Measurements from ENCODE around the gene CDH4.
"Not testable (repeated sequence)": the region's sequence is repeated elsewhere in the genome, so short reads cannot be mapped to it uniquely, and the experiment has no call there.

The CDH4 gene

GRCh38 chr20:61839912-61840778, 588.1 kb downstream of the CDH4 start:
- no peak for DNase-seq

DNA sequence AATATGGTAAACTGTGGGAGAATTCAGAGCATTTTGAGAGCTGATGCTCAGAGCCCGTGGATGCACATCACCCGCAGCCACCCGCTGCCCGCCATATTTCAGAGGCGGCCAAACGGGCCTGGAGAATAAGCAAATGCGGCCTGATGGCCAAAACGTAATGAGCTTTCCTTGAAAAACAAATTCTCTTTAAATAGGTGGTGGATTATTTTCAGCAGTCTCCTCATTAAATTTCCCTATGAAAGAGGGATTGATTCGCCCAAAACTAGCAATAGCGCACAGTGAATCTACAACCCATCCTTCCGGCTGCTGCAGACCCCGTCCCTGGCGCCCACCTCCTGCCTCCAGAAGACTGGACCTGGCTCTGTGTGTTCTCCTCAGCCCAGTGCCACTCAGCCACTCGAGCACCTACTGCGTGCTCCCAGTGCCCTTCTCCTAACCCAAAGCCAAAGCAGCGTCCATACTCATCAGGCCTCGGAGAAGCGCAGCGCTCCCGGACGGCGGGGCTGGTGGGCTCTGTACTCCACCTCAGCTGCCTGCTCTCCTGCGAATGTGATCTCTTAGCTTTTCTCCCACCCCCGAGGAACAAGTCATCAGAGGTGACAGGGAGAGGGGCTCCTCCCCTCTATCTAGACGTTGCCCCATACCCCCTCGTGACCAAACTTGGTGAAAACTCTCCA, 588.9 kb downstream of the CDH4 start:
- DNase-seq, result no peak

DNA sequence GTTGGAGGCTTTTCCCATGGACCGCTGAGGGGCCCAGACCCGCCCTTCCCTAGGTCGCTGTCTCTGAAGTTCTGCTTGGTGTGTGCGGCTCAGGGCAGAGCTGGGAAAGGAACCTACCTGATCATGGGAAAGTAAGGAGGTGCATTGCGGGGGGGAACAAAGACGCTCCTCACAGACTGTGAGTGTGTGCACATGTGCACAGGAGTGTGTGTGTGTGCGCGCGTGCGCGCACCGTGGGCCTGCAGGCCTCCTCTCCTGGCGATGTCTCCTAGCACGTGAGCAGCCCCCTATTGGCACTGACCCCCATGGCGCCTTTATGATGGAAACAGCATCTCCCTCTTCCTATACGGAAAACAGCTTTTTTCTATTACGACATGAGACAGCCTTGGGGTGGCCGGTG, 589.5 kb downstream of the CDH4 start:
- no peak for DNase-seq

DNA sequence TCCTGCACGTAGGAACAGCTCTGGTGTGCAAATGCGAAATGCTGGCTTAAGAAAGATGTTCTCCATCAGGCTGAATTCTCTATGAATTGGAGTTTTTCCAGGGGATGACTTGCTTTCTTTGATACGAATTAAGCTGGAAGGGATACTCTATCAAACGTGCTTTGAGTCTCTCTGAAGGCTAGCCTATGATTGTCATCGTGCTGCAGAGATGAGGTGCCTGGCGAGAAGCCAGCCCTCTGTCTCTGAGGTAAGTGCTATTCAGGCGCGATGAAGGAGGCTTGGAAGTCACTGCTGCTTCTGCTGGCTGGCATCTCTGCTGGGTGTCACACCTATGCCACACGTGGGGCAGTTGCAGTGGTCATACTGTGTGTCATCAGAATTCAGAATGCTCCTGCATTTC, 589.9 kb downstream of the CDH4 start:
- DNase-seq, result no peak

- DNase-seq, result no peak
Observed at GRCh38 chr20:61844621-61845020, 592.6 kb downstream of the CDH4 start.

DNA sequence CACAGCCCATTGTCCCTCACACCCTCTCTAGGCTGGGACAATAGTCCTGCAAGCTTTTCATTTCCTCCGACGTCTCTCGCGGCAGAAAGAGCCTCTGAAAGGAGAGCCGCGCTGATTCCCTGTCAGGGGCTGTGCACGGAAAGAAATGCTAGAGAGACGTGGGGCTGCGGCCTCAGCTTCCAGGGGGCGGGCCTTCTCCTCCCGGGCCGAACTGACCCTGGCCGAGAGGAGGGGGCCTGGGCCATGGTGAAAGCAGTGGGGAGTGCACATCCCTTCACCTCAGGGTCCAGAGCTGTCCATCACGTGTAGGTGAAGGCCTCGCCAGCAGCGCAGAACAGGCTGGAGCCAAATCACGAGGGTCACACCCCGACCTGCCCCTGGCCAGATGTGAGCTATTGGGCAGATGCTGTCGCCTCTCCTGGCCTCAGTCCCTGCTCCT, 593.2 kb downstream of the CDH4 start:
- DNase-seq, result no peak

DNA sequence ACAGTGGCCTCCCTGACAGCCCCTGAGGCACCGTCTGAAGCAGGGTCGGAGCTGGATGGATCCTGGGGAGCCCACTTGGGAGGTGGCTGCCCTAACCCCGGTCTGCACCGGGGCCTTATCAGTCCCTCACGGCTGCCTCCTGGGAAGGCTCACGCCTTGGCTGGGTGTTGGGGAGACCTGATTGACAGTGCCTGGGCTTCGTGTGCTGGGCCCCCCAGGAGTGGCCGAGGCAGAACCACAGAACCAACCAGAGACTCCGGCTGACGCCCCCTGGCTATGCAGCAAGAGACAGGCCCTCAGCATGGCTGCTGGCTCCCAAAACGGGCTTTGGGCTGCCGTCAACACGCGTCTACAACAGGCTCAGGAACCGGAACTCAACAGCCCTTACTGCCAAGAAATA, 594.0 kb downstream of the CDH4 start:
- DNase-seq, result no peak

DNA sequence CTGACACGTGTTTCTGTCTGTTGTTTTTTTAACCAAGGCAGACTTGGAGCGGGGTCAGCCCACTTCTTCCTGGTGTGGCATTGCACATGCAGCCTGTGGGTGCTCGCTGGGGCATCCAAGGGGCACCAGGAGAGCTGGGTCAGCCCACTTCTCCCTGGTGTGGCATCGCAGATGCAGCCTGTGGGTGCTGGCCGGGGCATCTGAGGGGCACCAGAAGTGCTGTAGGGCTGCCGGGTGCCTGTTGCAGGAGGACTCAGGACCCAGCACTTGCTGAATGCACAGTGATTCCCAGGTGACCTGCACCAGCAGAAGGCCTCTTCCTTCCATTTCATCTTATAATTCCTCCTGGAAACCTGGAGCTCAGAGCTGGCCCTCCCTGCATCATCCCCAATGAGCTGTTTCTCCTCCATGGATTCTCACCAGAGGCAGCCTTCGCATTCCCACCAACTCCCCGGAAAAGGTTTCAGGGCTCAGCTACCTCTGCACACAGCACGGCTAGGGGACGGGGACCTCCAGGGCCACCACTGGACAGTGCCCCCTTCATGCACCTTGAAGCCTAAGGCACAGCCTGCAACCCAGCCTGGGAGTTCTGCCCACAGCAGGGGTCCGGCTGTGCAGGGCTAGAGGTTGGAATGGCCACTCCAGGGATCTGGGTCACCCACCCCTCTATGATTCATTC, 594.8 kb downstream of the CDH4 start:
- DNase-seq, result no peak

GRCh38 chr20:61847420-61847748, 595.3 kb downstream of the CDH4 start:
- no peak for DNase-seq

GRCh38 chr20:61847986-61848385, 595.9 kb downstream of the CDH4 start:
- no peak for DNase-seq

DNA sequence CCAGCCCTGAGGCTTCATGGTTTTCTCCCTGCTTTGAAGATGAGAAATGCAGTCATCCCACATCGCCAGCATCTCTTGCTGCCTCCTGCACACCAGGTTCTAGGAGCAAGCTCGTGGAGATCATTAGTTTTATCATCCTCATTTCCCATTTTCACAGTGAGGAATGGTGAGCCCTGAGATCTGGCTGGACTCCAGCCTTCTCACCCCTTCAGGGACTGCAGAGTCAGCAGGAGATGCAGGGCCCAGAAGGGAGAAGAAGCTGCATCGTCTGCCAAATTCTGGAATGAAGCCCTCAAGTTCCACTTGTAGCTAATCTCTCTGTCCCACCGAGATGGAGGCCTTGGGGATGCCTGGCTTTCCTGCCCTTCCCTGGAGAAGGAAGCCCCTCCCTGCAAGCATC, 596.8 kb downstream of the CDH4 start:
- no peak for DNase-seq

GRCh38 chr20:61849376-61849775, 597.3 kb downstream of the CDH4 start:
- DNase-seq, result no peak

DNA sequence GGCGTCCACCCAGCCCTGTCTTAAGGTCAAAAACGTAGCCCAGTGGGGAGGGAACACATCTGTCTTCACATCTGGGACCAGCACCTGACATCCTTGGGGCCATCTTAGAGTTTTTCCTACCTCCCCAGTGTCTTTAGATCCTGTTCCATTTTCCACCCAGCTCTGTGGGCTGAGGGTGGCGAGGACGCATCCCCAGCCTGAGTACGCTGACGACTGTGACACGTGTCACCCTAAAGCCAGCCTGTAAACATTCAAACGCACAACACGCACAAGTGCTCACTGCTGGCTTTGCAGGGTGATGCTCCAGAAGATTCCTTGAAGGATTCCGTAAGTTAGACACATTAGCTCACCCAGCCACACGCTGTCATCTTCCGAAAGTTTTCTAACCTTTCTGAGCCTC, 597.8 kb downstream of the CDH4 start:
- no peak for DNase-seq

GRCh38 chr20:61850457-61850856, 598.4 kb downstream of the CDH4 start:
- DNase-seq, result no peak

GRCh38 chr20:61850926-61851900, 599.2 kb downstream of the CDH4 start:
- DNase-seq, result no peak

GRCh38 chr20:61852268-61853072, 600.4 kb downstream of the CDH4 start:
- no peak for DNase-seq

DNA sequence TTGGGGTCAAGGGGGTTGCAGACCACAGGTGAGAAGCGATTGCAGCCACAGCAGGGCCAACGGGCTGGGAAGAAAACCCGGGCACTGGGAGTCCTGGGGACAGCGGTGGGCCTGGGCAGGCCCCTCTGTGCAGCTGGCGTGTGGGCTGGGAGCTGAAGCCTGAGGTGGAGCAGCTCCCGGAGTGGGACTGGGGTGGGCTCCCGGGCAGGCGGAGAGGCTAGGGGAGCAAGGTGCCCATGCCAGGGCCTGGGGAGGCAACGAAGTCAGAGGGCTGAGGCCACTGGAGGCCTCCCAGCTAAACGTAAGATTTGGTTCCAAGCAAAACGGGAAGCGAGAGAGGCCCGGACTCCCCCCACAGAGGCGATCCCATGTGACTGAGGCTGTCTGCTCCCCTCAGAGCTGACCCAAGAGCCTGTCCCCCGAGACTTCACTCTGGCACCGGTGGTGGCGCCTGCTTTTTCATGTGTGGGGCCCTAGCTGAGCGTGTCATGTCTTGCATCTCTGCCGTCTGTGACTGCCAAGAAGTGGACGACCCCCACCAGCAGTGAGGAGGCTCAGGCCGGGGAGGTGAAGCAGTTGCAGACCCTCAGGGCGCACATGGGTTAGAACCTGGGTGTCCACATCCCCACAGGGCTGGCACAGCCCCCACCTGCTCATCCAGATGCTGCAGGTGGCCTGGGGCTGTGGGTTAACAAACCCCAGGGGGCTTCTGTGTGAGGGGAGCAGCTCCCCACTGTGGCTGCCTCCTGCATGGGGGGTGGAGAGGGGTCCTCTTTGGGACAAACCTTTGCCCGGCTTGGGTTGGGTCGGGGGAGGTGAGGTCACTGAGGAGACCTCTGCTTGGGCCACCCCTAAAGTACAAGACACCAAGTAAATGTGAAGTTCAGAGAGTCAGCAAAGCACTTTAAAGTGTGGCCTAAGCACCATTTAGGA, 601.3 kb downstream of the CDH4 start:
- DNase-seq, result no peak

GRCh38 chr20:61854538-61854937, 602.5 kb downstream of the CDH4 start:
- DNase-seq, result not testable (repeated sequence)

DNA sequence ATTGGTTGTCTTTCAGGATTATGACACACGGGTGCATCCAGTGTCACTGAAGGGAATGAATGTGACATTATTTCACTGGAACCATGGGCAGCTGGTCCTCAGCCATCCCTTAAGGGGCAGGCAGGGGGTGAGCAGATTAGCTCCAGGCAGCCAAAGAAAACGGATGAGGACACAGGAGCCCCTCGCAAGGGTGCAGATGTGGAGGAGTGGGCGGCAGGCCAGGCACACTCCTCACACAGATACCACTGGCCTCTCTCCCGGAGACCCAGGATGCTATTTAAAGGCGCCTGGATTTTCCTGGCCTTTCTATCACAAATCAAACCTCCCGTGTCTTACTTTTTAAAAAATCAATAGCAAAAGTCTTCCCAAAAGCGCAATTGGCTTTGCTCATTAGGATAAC, 603.2 kb downstream of the CDH4 start:
- DNase-seq, result no peak

DNA sequence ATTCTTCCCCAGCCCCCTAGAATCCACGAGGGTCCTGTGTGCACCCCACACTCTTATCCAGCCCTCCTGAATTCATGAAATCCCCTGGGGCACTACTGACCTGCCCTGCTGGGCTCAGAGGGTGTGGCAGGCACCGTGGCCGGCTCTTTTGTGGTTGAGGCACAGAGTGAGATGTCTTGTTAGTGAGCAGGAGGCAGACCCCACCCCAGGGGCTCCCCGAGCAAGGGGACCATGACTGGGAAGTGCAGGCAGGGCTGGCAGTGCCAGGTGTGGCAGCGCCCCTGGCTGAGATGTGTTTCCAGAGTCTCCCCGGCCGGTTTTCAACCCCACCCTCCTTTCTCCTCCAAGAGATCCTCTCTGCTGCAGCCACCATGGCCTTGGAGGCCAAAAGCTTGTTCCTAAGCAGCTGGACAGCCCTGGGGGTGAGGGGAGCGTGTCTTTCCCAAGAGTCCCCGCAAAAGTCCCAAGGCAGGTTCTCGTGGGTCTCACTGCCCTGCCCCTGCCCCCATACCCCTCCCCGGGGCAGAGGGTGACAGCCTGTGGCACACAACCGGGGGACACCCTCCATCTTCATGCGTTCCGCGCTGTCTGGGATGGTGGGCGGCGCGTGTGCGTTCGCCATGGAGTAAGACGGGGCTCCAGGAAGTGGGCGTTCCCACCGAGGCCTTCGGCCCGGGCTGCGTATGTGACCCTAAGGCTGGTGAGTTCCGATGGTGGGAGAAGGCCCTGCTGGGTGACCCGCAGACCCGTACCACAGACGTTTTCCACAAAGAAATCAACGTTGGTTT, 604.8 kb downstream of the CDH4 start:
- no peak for DNase-seq
